Astrocyte (in vitro differentiated cells and primary cell): ENCODE measurements around the gene USP34.

Experiments
- CTCF ChIP-seq: IDR thresholded peaks from 2 replicates; pipeline ENCODE4 v1.5.1; 2011; ENCODE audit warnings: low read depth, mild to moderate bottlenecking, inconsistent platforms, low read length, moderate library complexity; ENCODE audit not compliant: insufficient read depth
- EZH2 ChIP-seq: IDR thresholded peaks from 2 replicates; pipeline ENCODE4 v1.6.1; 2012; ENCODE audit warnings: mild to moderate bottlenecking, low read length, inconsistent platforms; ENCODE audit not compliant: insufficient read depth

GRCh38 chr2:61221819-61222218, 249.1 kb downstream of the USP34 start:
- TF ChIP-seq CTCF (no peak), EZH2 (no peak)
